PC-9 (cell line): ENCODE data around the gene ALKAL2. TPM values are rescaled to one million over a fixed set of nuclear protein-coding genes. Genes with fewer than 3 reads are reported as not detected.

ENCODE experiments used
- BruUV-seq: library from RNA; stranded (reverse); fragments of 400-500 nt; replicated peaks from 2 replicates; lab custom pipeline; 2021; lab: Mats Ljungman, UMichigan
- CTCF ChIA-PET: fragments of 300-600 bp; sonication (Branson Sonifier 250); formaldehyde crosslinking; loops from one replicate; lab custom pipeline; 2022; ENCODE audit warnings: antibody characterized with exemption; lab: Charles Lee
- POLR2A ChIA-PET: fragments of 300-600 bp; sonication (Branson Sonifier 250); formaldehyde crosslinking; loops from one replicate; lab custom pipeline; 2022; ENCODE audit warnings: antibody characterized with exemption; ENCODE audit not compliant: unreplicated experiment; lab: Charles Lee
- DNase-seq, 2 experiments: peaks; one replicate each; pipeline versions ENCODE4 v3.0.0 to v3.0.0-alpha.2; 2015 to 2022; ENCODE audit warnings: mixed read lengths in 1 of 2
- H2AFZ ChIP-seq: fragments of 200-600 bp; sonication (generic); 2 replicates; pipeline ENCODE4 v1.8.1; 2017; ENCODE audit warnings: antibody characterized with exemption
- H3F3A ChIP-seq: fragments of 200-600 bp; sonication (generic); 2 replicates; pipeline ENCODE4 v1.8.1; 2017; ENCODE audit warnings: antibody characterized with exemption, mild to moderate bottlenecking, low read depth; ENCODE audit not compliant: insufficient read depth
- H3K27ac ChIP-seq: fragments of 200-600 bp; sonication (generic); 2 replicates; pipeline ENCODE4 v1.6.1; 2016; ENCODE audit warnings: mixed run types
- H3K27me3 ChIP-seq: fragments of 200-600 bp; sonication (generic); 2 replicates; pipeline ENCODE4 v1.6.1; 2016; ENCODE audit warnings: low read depth, mixed run types; ENCODE audit not compliant: insufficient read depth
- H3K36me3 ChIP-seq: fragments of 200-600 bp; sonication (generic); 2 replicates; pipeline ENCODE4 v1.6.1; 2016; ENCODE audit warnings: low read depth, mixed run types
- H3K4me1 ChIP-seq: fragments of 200-600 bp; sonication (generic); replicated peaks from 2 replicates; pipeline ENCODE4 v1.6.1; 2016; ENCODE audit warnings: mixed run types; ENCODE audit not compliant: insufficient read depth
- H3K4me2 ChIP-seq: fragments of 200-600 bp; sonication (generic); 2 replicates; pipeline ENCODE4 v1.6.1; 2017; ENCODE audit warnings: mixed run types
- H3K4me3 ChIP-seq: fragments of 200-600 bp; sonication (generic); 2 replicates; pipeline ENCODE4 v1.6.1; 2016; ENCODE audit warnings: mixed run types
- H3K79me2 ChIP-seq: fragments of 200-600 bp; sonication (generic); 2 replicates; pipeline ENCODE4 v1.6.1; 2017; ENCODE audit warnings: low read depth, mixed run types
- H3K9me2 ChIP-seq: fragments of 200-600 bp; sonication (generic); 2 replicates; pipeline ENCODE4 v1.8.1; 2017; ENCODE audit warnings: mild to moderate bottlenecking; ENCODE audit not compliant: insufficient read depth
- H3K9me3 ChIP-seq: fragments of 200-600 bp; sonication (generic); 2 replicates; pipeline ENCODE4 v1.8.1; 2016; ENCODE audit warnings: low read depth; ENCODE audit not compliant: insufficient read depth
- H4K20me1 ChIP-seq: fragments of 200-600 bp; sonication (generic); 2 replicates; pipeline ENCODE4 v1.8.1; 2017; ENCODE audit not compliant: insufficient read depth
- EZH2 ChIP-seq: fragments of 200-600 bp; sonication (generic); IDR thresholded peaks from 2 replicates; pipeline ENCODE4 v1.8.0; 2017; ENCODE audit warnings: antibody characterized with exemption, low read depth
- intact Hi-C: fragments of 100-400 bp; cut with micrococcal nuclease; formaldehyde crosslinking; loops from one replicate; pipeline ENCODE4 v1.10.0; 2022; ENCODE audit not compliant: unreplicated experiment
- total RNA-seq: library from RNA; stranded (reverse); gene quantifications from 2 replicates; pipeline ENCODE4 v1.2.3, GENCODE V29; 2021
- TF ChIP-seq, protein P1 (sequence below): fragments of 200-600 bp; sonication (generic); conservative IDR thresholded peaks from 2 replicates; pipeline ENCODE4 v1.6.1; 2017; ENCODE audit warnings: mixed run types, antibody characterized with exemption, mild to moderate bottlenecking, moderate library complexity

ALKAL2 gene
- total RNA-seq, 1 experiment from 2014 or later: not detected

DNA sequence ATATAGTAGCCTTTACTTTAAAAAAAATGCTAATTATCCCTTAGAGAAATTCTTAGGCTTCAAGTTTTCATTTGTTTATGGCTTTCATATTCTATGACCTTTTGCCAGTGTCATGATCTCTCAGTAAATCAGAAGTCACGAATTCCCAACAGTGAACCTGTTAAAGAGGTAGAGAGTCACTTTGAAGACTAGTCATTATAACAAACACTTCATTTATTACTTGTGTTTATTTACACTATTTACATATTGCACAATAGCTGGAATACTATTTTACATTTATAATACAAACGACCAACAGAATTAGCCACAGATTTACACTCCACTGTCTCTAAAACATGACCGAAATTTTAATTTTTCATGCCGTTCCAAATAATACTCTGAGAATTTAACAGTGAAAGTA is 8.5 kb downstream of the ALKAL2 start:
- no peak for DNase-seq
- Histone ChIP-seq H2AFZ (no peak overlapping the region), H4K20me1 (peaks cover 32% of the 10 kb centered on the region; the same call in 1 of the 2 replicates), H3K27me3 (no peaks in the 10 kb centered on the region), H3K27ac (no peak overlapping the region), H3K4me3 (no peak overlapping the region), H3K9me3 (no peaks in the 10 kb centered on the region), H3K36me3 (peaks cover 60% of the 10 kb centered on the region), H3K79me2 (peaks cover 4% of the 10 kb centered on the region), H3K9me2 (no peaks in the 10 kb centered on the region), H3K4me2 (no peak overlapping the region), H3F3A (peaks cover 3% of the 10 kb centered on the region; the same call in 1 of the 2 replicates), H3K4me1 (no peaks in the 10 kb centered on the region)
- ChIA-PET POLR2A (no interaction called here), CTCF (no interaction called here)
- intact Hi-C loops: no loop called here
- BruUV-seq: no TSS peak
- TF ChIP-seq, protein P1, sequence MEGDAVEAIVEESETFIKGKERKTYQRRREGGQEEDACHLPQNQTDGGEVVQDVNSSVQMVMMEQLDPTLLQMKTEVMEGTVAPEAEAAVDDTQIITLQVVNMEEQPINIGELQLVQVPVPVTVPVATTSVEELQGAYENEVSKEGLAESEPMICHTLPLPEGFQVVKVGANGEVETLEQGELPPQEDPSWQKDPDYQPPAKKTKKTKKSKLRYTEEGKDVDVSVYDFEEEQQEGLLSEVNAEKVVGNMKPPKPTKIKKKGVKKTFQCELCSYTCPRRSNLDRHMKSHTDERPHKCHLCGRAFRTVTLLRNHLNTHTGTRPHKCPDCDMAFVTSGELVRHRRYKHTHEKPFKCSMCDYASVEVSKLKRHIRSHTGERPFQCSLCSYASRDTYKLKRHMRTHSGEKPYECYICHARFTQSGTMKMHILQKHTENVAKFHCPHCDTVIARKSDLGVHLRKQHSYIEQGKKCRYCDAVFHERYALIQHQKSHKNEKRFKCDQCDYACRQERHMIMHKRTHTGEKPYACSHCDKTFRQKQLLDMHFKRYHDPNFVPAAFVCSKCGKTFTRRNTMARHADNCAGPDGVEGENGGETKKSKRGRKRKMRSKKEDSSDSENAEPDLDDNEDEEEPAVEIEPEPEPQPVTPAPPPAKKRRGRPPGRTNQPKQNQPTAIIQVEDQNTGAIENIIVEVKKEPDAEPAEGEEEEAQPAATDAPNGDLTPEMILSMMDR: no peak
- TF ChIP-seq EZH2: no peak

DNA sequence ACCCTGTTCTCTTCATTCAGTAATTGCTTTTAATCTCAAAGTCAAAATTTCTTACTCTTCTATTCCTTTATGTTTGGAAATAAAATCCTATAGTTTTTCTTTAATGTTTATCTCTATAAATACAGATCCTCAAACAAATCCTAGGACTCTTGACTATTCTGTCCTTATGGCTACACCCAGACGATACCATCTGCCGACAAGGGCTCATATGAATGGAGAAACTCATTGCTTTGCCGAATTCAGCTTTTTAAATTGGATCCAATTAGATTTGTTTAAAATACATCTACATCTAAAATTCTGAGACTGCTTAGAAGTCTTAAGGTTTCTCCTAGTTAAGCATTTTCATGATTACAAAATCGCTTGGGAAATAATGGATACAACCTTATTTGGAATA is 9.0 kb downstream of the ALKAL2 start:
- H3K4me1 ChIP-seq: no peaks in the 10 kb centered on the region
- no peaks in the 10 kb centered on the region for H3K9me2 ChIP-seq
- H3K27me3 ChIP-seq: no peaks in the 10 kb centered on the region
- intact Hi-C loops: no loop called here
- no TSS peak for BruUV-seq
- peaks cover 37% of the 10 kb centered on the region; the same call in 1 of the 2 replicates for H4K20me1 ChIP-seq
- H3K4me2 ChIP-seq: no peak overlapping the region
- TF ChIP-seq EZH2: no peak
- no peaks in the 10 kb centered on the region for H3K9me3 ChIP-seq
- peaks cover 3% of the 10 kb centered on the region; the same call in 1 of the 2 replicates for H3F3A ChIP-seq
- peaks cover 7% of the 10 kb centered on the region for H3K79me2 ChIP-seq
- H2AFZ ChIP-seq: no peak overlapping the region
- peaks cover 62% of the 10 kb centered on the region for H3K36me3 ChIP-seq
- H3K4me3 ChIP-seq: no peak overlapping the region
- CTCF ChIA-PET: no interaction called here
- no peak overlapping the region for H3K27ac ChIP-seq
- POLR2A ChIA-PET: no interaction called here
- DNase-seq: no peak

DNA sequence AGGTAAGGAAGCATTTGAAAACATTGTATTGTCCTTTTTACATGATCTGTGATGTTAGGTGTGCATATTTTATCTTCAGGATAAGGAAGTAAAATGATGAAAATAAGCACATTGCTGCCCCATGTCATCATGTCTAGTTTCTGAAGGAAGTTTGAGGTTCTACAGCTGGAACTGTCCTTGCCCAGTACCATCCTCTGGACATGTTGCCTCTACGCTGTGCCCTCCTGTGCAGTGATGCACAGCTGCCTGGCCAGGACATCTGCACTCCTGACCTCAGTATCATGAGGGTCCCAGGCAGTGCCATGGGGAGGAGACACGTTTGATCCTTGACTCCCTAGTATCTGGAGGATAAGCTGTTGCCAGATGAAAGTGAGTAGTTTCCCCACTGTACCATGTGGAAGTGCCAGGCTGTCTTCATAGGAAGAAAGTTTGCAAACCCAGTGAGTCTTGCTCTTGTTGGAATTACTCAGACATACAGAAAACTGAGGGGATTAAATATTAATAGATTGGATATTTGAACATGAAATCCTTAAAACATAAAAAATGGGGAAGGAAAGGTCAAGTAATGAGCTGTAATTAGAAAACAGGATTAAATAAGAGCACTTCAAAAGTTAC is 9.5 kb downstream of the ALKAL2 start:
- TF ChIP-seq, protein P1: no peak
- no peak for TF ChIP-seq EZH2
- Histone ChIP-seq H3K79me2 (peaks cover 12% of the 10 kb centered on the region), H3F3A (peaks cover 3% of the 10 kb centered on the region; the same call in 1 of the 2 replicates), H3K27me3 (no peaks in the 10 kb centered on the region), H3K4me2 (no peak overlapping the region), H3K4me3 (no peak overlapping the region), H4K20me1 (peaks cover 40% of the 10 kb centered on the region; the same call in 1 of the 2 replicates), H2AFZ (no peak overlapping the region), H3K9me3 (no peaks in the 10 kb centered on the region), H3K36me3 (peaks cover 62% of the 10 kb centered on the region), H3K4me1 (no peaks in the 10 kb centered on the region), H3K9me2 (no peaks in the 10 kb centered on the region), H3K27ac (no peak overlapping the region)
- intact Hi-C loops: no loop called here
- no peak for DNase-seq
- ChIA-PET POLR2A (no interaction called here), CTCF (no interaction called here)
- no TSS peak for BruUV-seq
